ENCODE measurements around the gene LRRC26. TPM values are rescaled to one million over a fixed set of nuclear protein-coding genes. Genes with fewer than 3 reads are reported as not detected.
A peak's percentile ranks its signal among the peaks of the same experiment; 100 is the strongest.
"Not testable (repeated sequence)": the region's sequence is repeated elsewhere in the genome, so short reads cannot be mapped to it uniquely, and the experiment has no call there.

Gene LRRC26
- total RNA-seq, 1 donor = 0.21 TPM

GRCh38 chr9:137136261-137136880 lies 33.5 kb downstream of the LRRC26 start:
- no peaks in the 10 kb centered on the region for H3K4me1 ChIP-seq (ENCODE audit: insufficient read depth, low read length)
- peaks cover 42% of the 10 kb centered on the region for H3K27me3 ChIP-seq (ENCODE audit: insufficient read depth, low read length)
- no peaks in the 10 kb centered on the region for H3K9me3 ChIP-seq (ENCODE audit: low read depth, low read length)
- no peak overlapping the region for H3K4me3 ChIP-seq (ENCODE audit: low read length)

- peaks cover 38% of the 10 kb centered on the region for H3K27me3 ChIP-seq (ENCODE audit: insufficient read depth, low read length)
- H3K4me3 ChIP-seq (ENCODE audit: low read length); H3K4me1 ChIP-seq (ENCODE audit: insufficient read depth, low read length); H3K9me3 ChIP-seq (ENCODE audit: low read depth, low read length): not testable (repeated sequence)
These were observed 34.7 kb downstream of the LRRC26 start for GRCh38 chr9:137135154-137135553.

DNA sequence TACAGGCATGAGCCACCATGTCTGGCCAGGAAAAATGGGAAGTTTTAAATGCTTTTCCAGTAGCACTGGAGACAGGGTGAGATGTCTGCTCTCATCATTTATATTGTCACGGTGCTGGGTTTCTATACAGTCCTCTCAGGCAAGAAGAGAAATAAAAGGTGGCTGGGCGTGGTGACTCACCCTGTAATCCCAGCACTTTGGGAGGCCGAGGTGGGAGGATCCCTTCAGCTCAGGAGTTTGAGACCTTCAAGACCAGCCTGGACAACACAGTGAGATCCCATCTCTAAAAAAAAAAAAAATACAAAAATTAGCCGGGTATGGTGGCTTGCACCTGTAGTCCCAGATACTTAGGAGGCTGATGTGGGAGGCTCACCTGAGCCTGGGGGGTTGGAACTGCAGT lies 35.7 kb downstream of the LRRC26 start:
- Histone ChIP-seq H3K4me3 (ENCODE audit: low read length) (no peak overlapping the region), H3K9me3 (ENCODE audit: low read depth, low read length) (no peaks in the 10 kb centered on the region), H3K27me3 (ENCODE audit: insufficient read depth, low read length) (peaks cover 30% of the 10 kb centered on the region), H3K4me1 (ENCODE audit: insufficient read depth, low read length) (peaks cover 9% of the 10 kb centered on the region)

- Histone ChIP-seq H3K4me3 (ENCODE audit: low read length) (peak overlapping the region; percentile 65), H3K27me3 (ENCODE audit: insufficient read depth, low read length) (peaks cover 3% of the 10 kb centered on the region), H3K4me1 (ENCODE audit: insufficient read depth, low read length) (peaks cover 38% of the 10 kb centered on the region), H3K9me3 (ENCODE audit: low read depth, low read length) (no peaks in the 10 kb centered on the region)
These were observed 39.6 kb downstream of the LRRC26 start for GRCh38 chr9:137130176-137130755.

- Histone ChIP-seq H3K27me3 (ENCODE audit: insufficient read depth, low read length) (peaks cover 3% of the 10 kb centered on the region), H3K4me3 (ENCODE audit: low read length) (peak overlapping the region; percentile 65), H3K4me1 (ENCODE audit: insufficient read depth, low read length) (peaks cover 38% of the 10 kb centered on the region), H3K9me3 (ENCODE audit: low read depth, low read length) (no peaks in the 10 kb centered on the region)
These were observed 40.2 kb downstream of the LRRC26 start for GRCh38 chr9:137129456-137130175.

DNA sequence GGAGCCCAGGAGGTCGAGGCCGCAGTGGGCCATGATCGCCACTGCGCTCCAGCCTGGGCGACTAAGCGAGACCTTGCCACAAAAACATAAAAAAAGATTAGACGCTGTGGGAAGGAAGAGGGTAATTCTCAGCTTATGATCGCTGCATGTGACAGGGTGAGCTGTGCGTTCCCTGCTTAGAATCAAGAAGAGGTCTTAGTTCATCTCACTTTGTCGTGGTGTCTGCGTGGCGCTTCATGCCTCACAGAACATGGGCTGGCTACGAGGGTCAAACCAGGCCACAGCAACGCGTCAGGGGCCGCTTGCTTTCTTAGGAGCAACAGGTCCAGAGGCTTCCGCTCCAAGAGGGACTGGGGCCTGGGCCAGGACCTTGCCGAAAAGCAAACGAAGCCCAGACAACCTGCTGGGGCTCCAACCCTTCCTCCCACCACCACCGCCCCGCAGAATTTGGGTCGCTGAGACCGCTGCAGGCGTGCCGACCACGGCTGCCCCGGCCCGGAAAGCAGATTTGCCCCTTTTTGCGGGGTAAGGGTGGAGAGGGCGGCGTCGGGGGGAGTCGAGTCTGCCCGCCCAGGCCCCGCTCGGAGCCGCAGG lies 40.9 kb downstream of the LRRC26 start:
- H3K4me1 ChIP-seq (ENCODE audit: insufficient read depth, low read length) = peaks cover 38% of the 10 kb centered on the region
- H3K4me3 ChIP-seq (ENCODE audit: low read length) = peak overlapping the region; percentile 65
- peaks cover 3% of the 10 kb centered on the region for H3K27me3 ChIP-seq (ENCODE audit: insufficient read depth, low read length)
- H3K9me3 ChIP-seq (ENCODE audit: low read depth, low read length) = no peaks in the 10 kb centered on the region

GRCh38 chr9:137128158-137128861 lies 41.5 kb downstream of the LRRC26 start:
- H3K9me3 ChIP-seq (ENCODE audit: low read depth, low read length) = no peaks in the 10 kb centered on the region
- H3K4me3 ChIP-seq (ENCODE audit: low read length) = no peak overlapping the region
- peaks cover 3% of the 10 kb centered on the region for H3K27me3 ChIP-seq (ENCODE audit: insufficient read depth, low read length)
- peaks cover 40% of the 10 kb centered on the region for H3K4me1 ChIP-seq (ENCODE audit: insufficient read depth, low read length)

DNA sequence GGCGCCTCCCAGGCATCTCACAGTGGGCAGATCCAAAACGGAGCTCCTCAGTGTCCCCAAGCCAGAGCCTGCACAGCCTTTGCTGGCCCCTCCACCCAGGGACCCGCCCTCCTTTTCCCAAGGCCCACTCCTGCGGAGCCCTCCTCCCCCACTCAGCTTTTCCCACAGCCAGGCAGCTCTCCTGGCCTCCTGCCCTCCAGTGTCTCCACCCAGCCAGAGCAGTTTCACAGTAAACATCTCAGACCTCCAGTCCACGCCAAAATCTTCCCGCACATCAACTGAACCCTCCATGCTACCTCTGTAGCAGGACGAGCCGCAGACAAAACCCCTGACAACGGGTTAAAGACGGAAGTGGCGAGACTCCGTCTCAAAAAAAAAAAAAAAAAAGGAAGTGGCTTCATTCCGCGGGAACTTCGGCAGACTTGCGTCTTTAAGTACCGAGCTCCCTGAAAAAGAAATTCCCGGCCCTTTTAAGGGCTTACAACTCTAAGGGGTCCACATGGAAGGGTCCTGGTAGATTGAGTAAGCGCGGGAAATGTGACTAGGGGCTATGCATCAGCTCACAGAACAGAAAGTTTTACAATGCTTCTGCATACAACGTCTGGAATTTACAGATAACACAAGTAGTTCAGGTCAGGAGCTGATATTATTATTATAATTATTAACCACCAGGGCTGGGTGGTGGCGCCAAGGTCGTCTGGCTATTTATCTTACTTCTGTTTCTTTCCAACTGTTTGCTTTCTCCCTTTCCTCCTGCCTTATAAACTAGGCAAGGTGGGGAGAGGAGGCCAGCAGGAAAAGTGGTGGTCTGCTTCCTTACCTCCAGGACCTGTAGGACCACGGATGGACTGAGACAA lies 42.3 kb downstream of the LRRC26 start:
- Histone ChIP-seq H3K4me1 (ENCODE audit: insufficient read depth, low read length) (peaks cover 46% of the 10 kb centered on the region), H3K27me3 (ENCODE audit: insufficient read depth, low read length) (peaks cover 3% of the 10 kb centered on the region), H3K4me3 (ENCODE audit: low read length) (peak overlapping the region; percentile 23), H3K9me3 (ENCODE audit: low read depth, low read length) (no peaks in the 10 kb centered on the region)

DNA sequence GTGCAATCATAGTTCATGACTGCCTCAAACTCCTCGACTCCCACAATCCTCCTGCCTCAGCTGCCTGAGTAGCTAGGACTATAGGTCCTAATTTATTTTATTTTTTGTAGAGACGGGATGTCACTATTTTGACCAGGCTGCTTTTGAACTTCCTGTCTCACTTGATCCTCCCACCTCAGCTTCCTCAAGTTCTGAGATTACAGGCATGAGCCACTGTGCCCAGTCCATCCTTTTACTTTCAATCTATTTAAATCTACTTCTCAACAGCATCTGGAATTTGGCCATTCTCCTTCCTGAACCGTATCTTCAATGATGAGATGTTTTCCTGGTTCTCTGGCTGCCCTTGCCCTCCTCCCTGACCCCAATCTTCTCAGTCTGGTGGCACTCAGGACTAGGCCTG lies 43.1 kb downstream of the LRRC26 start:
- no peaks in the 10 kb centered on the region for H3K9me3 ChIP-seq (ENCODE audit: low read depth, low read length)
- peaks cover 46% of the 10 kb centered on the region for H3K4me1 ChIP-seq (ENCODE audit: insufficient read depth, low read length)
- peak overlapping the region; percentile 23 for H3K4me3 ChIP-seq (ENCODE audit: low read length)
- peaks cover 3% of the 10 kb centered on the region for H3K27me3 ChIP-seq (ENCODE audit: insufficient read depth, low read length)

GRCh38 chr9:137123952-137124462 lies 45.8 kb downstream of the LRRC26 start:
- H3K4me1 ChIP-seq (ENCODE audit: insufficient read depth, low read length) = peaks cover 34% of the 10 kb centered on the region
- not testable (repeated sequence) for H3K9me3 ChIP-seq (ENCODE audit: low read depth, low read length); H3K4me3 ChIP-seq (ENCODE audit: low read length); H3K27me3 ChIP-seq (ENCODE audit: insufficient read depth, low read length)

- H3K27me3 ChIP-seq (ENCODE audit: insufficient read depth, low read length) = no peaks in the 10 kb centered on the region
- peaks cover 29% of the 10 kb centered on the region for H3K4me1 ChIP-seq (ENCODE audit: insufficient read depth, low read length)
- no peaks in the 10 kb centered on the region for H3K9me3 ChIP-seq (ENCODE audit: low read depth, low read length)
These were observed 46.4 kb downstream of the LRRC26 start for GRCh38 chr9:137123468-137123837.

GRCh38 chr9:137122796-137123467 lies 46.9 kb downstream of the LRRC26 start:
- H3K9me3 ChIP-seq (ENCODE audit: low read depth, low read length); H3K4me3 ChIP-seq (ENCODE audit: low read length); H3K27me3 ChIP-seq (ENCODE audit: insufficient read depth, low read length): not testable (repeated sequence)
- H3K4me1 ChIP-seq (ENCODE audit: insufficient read depth, low read length) = peaks cover 24% of the 10 kb centered on the region

More at GRCh38 chr9:137123468-137123837, 46.4 kb downstream of the LRRC26 start:
- no peak overlapping the region for H3K4me3 ChIP-seq (ENCODE audit: low read length)

DNA sequence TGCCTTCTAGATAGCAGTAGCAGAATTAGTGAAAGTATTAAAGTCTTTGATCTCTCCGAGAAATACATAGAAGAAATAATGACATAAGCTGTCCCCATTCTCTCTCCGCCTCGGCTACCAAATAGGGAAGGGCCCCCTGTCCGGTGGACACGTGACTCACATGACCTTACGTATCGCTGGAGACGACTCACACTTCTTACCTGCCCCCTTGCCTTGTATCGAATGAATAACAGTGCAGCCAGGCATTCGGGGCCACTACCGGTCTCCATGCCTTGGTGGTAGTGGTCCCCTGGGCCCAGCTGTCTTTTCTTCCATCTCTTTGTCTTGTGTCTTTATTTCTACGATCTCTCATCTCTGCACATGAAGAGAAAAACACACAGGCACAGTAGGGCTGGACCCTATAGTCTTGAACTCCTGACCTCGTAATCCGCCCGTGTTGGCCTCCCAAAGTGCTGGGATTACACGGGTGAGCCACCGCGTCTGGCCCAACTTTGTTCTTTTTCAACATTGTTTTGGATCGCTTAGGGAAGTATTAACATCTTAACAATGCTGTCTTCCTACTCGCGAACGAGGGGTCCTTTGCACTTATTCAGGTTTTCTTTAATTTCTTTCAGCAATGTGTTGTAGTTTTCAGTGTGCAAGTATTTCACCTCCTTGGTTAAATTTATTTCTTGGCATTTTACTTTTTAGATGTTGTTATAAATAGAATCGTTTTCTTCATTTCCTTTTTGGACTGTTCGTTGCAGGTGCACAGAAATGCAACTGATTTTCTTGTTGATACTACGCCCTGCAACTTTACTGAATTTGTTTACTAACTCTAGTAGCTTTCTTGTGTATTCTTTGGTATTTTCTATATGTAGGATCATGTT lies 47.7 kb downstream of the LRRC26 start:
- not testable (repeated sequence) for H3K4me3 ChIP-seq (ENCODE audit: low read length); H3K27me3 ChIP-seq (ENCODE audit: insufficient read depth, low read length); H3K9me3 ChIP-seq (ENCODE audit: low read depth, low read length)
- peaks cover 16% of the 10 kb centered on the region for H3K4me1 ChIP-seq (ENCODE audit: insufficient read depth, low read length)

Measured in mononuclear cell (primary cell).